IMR-90 (cell line): ENCODE measurements around the gene WDR27.

ENCODE experiments used
- CEBPB ChIP-seq: IDR thresholded peaks from 2 replicates; pipeline ENCODE4 v1.6.1; 2012; ENCODE audit warnings: low read depth, low read length, improper control_type of control experiment
- CHD1 ChIP-seq: IDR thresholded peaks from 2 replicates; pipeline ENCODE4 v1.6.1; 2012; ENCODE audit warnings: low read depth, low read length, improper control_type of control experiment
- CTCF ChIP-seq: conservative IDR thresholded peaks from 2 replicates; pipeline ENCODE4 v1.5.1; 2012; ENCODE audit warnings: mild to moderate bottlenecking, low read depth, low read length, improper control_type of control experiment
- FOS ChIP-seq: fragments of 150-350 bp; IDR thresholded peaks from 2 replicates; pipeline ENCODE4 v1.6.1; 2016; ENCODE audit warnings: low read depth, low read length
- MAFK ChIP-seq: IDR thresholded peaks from 2 replicates; pipeline ENCODE4 v1.6.1; 2012; ENCODE audit warnings: low read depth, low read length, improper control_type of control experiment
- MAZ ChIP-seq: IDR thresholded peaks from 2 replicates; pipeline ENCODE4 v1.6.1; 2012; ENCODE audit warnings: low read depth, mild to moderate bottlenecking, low read length, improper control_type of control experiment, moderate library complexity, borderline replicate concordance
- MXI1 ChIP-seq: IDR thresholded peaks from 2 replicates; pipeline ENCODE4 v1.6.1; 2012; ENCODE audit warnings: low read depth, mild to moderate bottlenecking, low read length, moderate library complexity, borderline replicate concordance
- POLR2A ChIP-seq: IDR thresholded peaks from 2 replicates; pipeline ENCODE4 v1.6.1; 2012; ENCODE audit warnings: mild to moderate bottlenecking, low read depth, low read length
- RAD21 ChIP-seq: IDR thresholded peaks from 2 replicates; pipeline ENCODE4 v1.6.1; 2012; ENCODE audit warnings: low read length, improper control_type of control experiment
- RCOR1 ChIP-seq: IDR thresholded peaks from 2 replicates; pipeline ENCODE4 v1.6.1; 2012; ENCODE audit warnings: mild to moderate bottlenecking, low read length, improper control_type of control experiment; ENCODE audit not compliant: insufficient replicate concordance
- RFX5 ChIP-seq: IDR thresholded peaks from 2 replicates; pipeline ENCODE4 v1.8.0; 2012; ENCODE audit warnings: low read depth, mild to moderate bottlenecking, low read length, moderate library complexity
- SMC3 ChIP-seq: fragments of 150-350 bp; IDR thresholded peaks from 2 replicates; pipeline ENCODE4 v1.6.1; 2016; ENCODE audit warnings: low read depth, mild to moderate bottlenecking, antibody characterized with exemption, low read length, moderate library complexity
- USF2 ChIP-seq: fragments of 150-350 bp; IDR thresholded peaks from 2 replicates; pipeline ENCODE4 v1.6.1; 2017; ENCODE audit warnings: mild to moderate bottlenecking, antibody characterized with exemption, low read length, low read depth

DNA sequence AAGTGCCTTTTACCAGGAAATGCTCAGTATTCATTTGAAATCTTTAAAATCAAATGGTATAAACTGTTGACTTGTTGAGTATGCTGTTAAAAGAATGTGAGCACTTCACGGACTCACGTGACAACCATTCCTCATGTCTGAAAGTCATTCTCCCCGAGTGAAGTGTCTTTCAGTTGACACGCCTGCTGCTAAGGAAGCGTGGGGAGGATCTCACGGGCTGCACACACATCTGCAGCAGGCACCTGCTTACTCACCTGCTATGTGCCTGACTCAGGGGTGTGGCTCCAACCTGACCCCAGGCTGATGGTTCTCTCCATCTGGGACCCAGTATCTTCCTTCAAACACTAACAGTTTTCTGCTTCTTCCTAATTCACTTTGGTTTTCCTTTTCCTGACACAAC, 32.7 kb downstream of the WDR27 start:
- TF ChIP-seq CTCF (no peak), FOS (no peak), POLR2A (no peak), USF2 (no peak), MAFK (no peak), RCOR1 (no peak), CEBPB (no peak), MAZ (no peak), RAD21 (no peak), CHD1 (no peak), SMC3 (no peak), RFX5 (no peak), MXI1 (no peak)
